Activated CD4-positive, alpha-beta T cell treated with anti-CD3 and anti-CD28 coated beads, Interleukin-2, Interleukin-6, amounts not matched to agents 100 ng/mL and 50 ng/mL, durations not matched to agents 16 hours and 8 hours (primary cell): ENCODE data around the gene RBM20.
"Not testable (repeated sequence)": the region's sequence is repeated elsewhere in the genome, so short reads cannot be mapped to it uniquely, and the experiment has no call there.

ENCODE experiments used
- DNase-seq: peaks from one replicate; pipeline ENCODE4 v3.0.0-alpha.2; 2020

RBM20 gene

DNA sequence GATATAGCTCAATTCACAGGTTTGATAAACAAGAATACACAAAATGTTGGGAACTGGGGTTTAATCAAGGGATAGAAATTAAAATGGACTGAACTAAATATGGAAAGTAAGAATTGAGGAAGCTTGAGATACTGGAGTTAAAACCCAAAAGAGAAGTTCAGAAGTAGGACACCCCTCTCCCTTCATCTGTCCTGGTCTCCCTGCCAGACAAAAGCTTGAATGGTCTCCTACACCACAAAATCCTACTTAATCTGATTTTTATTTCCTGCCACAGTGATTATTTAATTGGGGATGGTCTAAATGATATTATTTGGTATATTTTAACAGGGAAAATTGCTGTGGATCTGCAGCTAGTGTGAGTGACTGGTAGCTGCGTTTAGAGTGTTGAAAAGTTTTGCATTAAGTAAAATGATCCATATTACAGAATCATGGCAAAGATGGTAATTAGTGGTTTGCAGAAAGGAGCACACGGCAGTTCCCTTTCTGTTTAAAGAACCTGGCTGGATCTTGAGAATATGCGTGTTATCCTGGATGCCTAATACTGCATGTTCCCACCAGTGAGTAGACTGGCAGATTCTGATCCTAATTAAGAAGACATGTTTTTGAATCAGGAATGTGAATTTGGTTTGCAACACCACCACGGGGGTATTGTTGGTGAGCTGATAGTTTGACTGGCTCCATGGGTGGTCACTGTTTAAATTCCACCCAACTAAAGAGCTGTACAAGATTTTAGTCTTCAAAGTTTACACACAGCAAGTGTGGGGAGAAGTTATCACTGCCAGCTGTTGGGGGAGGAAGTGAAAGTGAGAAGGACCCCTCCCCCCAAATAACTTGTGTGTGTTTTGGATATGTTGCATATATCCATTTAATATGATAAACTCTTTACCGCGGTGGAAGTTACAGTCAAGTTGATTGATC lies 5.5 kb downstream of the RBM20 start:
- no peak for DNase-seq

DNA sequence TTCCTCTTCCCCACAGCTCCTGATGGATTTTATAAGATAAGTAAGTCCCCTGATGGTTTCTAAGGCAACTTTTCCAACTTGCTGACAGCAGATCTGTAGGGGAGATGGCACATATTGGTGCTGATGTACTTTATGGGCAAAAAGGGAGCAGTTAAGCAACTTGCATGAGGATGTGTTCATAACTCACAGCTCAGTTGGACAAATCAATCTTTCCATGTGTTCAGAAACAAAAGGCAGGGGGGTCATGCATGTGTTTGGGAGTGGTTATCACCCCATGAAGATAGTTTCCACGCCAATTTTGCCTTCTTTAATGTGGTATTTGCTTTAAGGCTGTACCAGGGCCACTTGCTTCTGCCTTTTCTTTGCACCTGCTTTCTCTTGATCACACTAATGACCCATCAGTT lies 6.1 kb downstream of the RBM20 start:
- DNase-seq, result no peak

DNA sequence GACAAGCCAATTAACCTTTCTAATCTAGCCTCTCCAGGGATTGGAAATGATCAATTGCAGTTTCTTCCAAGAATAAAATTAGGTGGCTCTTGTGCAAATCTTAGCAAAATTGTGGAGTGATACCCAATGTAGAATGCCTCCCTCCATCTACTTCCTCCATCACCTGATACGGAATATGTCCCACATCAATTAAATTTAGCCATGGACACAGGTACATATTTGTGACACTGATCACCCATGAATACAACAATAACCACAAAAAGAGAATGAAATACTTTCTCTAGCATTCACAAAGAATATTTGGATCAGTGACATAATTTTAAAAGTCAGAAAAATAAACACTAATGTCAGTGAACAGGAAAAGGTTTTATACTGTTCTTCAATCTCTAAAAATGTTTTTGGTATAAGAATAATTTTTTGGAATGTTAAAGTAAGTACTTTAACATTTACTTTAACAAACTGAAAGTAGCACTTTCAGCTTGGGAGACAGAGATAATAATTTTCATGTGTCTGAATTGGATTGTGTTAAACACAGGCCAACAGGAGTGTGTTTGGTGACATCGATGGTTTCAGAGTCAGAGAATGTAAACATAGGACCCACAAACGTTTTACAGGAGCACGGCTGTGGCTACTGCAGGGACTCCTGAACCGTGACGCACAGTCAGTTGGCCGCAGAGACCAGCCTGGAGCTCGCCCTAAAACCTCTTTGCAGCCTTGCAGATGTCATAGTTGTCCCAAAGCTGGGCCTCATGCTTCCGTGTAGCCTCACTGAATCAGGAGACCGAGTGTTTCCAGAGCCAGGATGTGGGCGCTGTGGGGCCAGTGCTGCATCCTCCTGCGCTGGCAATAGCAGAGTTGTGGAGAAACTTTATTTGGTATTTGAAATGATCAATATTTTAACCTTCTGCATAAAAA lies 7.2 kb downstream of the RBM20 start:
- DNase-seq, result peak; percentile 42

DNA sequence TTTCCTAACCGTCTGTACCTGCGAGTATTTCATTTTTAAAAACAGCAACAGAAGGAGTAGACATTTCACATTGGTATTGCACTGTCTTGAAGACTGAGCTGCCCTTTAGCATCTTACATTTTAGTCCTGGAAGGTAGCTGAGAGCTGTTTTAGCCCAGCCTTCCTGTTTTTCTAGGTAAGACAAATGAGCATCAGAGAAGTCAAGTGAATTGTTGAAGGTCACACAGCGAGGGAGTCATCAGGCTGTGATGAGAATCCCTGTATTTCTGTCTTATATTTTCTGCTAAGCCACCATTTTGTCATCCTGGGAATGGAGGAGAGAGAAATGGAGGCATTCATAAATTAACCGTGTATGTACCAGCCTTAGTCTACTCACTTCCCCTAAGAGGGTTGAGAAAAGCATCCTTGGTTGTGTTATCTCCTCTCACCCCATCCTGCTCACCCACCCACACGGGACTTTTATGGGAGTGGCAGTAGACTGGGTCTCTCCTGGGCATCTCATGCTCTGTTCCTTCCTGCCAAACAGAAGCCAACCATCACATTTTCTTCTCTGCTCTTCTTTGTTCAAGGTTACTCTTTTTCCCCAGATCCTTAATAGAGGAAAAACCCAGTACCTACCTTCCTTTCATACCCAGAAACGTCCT lies 8.5 kb downstream of the RBM20 start:
- no peak for DNase-seq

DNA sequence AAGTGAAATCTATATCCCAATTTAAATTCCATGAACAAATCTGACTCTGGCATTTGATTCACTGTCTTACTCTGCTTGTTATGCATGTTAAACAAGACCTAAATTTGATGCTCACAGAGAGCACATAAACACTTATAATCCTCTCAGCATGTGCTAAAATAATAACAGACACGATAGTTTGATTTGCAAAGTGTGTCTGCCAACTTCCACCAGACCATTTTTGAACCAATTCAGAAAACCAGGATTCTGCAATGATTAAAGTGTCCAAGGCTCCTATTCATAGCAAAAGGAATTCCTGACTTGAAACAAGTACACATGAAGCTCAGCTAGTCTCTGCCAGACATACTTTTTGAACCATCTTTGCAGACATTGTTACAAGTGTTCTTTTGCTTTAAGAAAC lies 11.2 kb downstream of the RBM20 start:
- DNase-seq, result no peak

DNA sequence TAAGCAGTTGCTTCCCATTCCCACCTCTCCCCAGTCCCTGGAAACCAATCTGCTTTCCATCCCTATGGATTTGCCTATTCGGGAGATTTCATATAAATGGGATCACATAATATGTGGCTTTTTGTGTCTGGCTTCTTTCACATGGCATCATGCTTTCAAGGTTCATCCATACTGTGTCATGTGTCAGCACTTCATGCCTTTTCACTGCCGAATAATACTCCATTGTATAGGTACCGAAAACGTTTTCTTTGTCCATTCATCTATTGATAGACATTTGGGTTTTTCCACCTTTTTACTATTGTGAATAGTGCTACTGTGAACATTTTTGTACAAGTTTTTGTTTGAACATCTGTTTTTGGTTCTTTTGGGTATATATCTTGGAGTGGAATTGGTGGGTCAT lies 12.5 kb downstream of the RBM20 start:
- no peak for DNase-seq

DNA sequence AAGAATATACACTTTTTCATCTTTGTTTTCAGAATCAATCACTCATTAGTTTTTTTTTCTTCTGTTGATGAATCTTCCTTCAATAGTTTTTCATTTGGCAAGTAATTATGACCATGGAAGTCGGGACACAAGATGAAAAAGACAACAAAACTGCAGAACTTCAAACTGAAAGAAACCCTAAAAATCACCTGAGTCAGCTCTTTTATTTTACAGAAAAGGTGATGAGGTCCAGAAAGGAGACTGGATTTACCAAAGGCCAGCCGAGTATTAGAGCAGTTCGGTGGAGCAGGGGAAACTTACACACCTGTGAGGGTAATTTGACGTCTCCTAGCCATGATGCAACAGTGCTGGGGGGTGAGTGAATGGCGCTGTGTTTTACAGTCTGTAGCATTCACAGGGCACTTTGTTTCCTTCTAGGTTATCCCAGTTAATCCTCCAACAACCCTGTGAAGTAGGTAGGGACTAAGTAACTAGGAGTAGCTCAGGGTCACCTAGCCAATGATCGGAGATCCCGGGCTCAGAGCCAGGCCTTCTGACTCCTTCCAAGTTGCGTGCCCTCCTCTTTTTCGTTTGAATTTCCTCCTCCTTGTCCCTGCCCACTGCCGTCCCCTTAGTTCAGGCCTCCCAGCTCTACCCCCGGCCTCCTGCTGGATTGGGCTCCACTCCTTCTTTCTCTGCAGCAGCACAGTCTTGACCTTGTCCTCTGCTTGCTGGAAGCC lies 14.0 kb downstream of the RBM20 start:
- no peak for DNase-seq

DNA sequence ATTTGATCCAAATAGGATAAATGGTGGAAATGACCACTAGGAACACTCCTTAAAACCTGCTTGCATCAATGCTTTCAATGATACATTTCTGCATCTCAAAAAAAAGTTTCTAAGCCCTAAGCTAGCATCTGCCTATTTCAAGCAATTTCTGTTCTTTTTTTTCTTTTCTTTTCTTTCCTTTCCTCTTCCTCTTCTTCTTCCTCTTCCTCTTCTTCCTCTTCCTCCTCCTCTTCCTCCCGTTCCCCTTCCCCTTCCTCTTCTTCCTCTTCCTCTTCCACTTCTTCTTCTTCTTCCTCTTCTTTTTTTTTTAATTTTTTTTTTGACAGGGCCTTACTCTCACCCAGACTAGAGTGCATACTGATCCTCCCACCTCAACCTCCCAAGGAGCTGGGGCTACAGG lies 15.4 kb downstream of the RBM20 start:
- no peak for DNase-seq

DNA sequence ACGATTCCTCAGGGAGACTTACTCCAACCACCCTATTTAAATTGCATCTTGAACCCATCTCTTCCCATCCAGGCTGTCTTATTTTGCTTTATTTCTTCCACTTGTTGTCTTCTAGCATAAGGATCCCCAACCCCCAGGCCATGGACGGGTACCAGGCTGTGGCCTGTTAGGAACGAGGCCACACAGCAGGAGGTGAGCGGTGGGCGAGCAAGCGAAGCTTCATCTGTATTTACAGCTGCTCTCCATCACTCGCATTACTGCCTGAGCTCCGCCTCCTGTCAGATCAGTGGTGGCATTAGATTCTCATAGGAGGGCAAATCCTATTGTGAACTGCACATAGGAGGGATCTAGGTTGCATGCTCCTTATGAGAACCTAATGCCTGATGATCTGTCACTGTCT lies 16.2 kb downstream of the RBM20 start:
- DNase-seq, result not testable (repeated sequence)

DNA sequence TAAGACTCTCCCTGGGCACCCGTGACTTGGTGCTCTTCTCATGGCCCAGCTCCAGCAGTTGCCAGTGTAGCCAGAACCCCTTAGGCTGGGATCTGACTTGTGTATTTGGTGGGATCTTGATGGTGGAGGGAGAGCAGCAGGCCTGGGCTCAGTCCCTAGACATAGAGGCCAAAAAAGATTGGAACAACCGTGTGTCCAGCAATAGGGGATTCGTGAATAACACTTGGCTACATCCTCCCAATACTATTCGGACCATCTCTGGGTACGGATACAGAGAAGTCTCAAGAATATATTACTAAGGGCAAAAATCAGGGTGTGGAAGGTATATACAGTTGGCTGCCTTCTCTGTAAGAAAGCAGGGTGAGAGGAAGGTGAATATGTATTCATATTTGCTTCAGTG lies 17.2 kb downstream of the RBM20 start:
- DNase-seq, result no peak

DNA sequence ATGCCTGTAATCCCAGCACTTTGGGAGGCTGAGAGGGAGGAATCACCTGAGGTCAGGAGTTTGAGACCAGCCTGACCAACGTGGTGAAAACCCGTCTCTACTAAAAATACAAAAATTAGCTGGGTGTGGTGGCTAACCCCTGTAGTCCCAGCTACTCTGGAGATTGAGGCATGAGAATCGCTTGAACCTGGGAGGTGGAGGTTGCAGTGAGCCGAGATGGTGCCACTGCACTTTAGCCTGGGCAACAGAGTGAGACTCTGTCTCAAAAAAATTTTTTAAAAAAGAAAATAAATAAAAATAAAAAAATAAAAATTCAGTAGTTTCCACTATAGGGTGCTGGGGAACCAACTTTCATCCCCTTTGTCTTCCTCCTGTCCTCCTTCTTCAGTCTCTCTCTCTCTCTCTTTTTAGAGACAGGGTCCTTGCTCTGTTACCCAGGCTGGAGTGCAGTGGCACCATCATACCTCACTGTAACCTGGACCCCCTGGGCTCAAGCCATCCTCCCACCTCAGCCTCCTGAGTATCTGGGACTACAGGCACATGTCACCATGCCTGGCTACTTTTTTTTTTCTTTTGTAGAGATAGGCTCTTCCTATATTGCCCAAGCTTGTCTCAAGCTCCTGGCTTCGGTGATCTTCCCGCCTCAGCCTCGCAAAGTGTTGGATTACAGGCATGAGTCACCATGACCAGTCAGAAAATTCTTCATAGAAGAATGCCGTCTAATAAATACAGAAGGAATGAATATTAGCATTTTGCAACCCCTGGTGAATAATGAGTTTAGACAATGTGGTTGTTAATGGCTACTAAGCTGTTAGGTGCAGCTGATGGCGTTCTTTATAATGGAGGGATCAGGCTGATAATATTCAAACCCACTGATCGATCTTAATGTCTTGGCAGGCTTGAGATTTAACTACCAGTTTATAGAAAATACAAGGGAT lies 20.6 kb downstream of the RBM20 start:
- DNase-seq, result no peak

DNA sequence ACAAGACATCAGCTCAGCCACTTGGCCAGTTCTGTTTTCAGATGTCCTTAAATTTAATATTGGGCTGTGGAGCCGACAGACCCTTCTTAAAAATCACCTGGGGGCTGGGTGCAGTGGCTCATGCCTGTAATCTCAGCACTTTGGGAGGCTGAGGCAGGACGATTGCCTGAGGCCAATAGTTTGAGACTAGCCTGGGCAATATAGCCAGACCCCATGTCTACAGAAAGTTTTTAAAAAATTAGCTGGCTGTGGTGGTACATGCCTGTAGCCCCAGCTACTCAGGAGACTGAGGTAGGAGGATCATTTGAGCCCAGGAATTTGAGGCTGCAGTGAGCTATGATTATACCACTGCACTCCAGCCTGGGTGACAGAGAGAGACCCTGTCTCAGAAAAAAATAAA lies 22.1 kb downstream of the RBM20 start:
- DNase-seq, result not testable (repeated sequence)

DNA sequence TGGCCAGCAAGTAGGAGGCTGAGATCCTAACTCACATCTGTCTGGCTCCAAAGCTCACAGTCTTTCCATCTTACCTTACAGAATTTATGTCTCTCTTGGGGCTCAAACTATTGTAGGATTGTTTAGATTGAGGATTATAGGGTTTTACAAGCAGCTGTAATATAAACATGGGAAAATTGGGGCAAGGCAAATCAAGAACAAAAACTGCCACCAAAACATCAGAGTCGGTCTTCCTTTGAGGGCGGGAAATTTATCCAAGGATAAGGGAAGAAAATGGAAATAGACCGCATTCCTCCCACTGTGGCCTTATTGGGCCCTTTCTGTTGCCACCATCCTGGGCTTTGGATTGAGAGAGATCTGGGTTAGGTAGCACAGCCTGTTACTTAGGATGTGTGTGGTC lies 22.5 kb downstream of the RBM20 start:
- no peak for DNase-seq

DNA sequence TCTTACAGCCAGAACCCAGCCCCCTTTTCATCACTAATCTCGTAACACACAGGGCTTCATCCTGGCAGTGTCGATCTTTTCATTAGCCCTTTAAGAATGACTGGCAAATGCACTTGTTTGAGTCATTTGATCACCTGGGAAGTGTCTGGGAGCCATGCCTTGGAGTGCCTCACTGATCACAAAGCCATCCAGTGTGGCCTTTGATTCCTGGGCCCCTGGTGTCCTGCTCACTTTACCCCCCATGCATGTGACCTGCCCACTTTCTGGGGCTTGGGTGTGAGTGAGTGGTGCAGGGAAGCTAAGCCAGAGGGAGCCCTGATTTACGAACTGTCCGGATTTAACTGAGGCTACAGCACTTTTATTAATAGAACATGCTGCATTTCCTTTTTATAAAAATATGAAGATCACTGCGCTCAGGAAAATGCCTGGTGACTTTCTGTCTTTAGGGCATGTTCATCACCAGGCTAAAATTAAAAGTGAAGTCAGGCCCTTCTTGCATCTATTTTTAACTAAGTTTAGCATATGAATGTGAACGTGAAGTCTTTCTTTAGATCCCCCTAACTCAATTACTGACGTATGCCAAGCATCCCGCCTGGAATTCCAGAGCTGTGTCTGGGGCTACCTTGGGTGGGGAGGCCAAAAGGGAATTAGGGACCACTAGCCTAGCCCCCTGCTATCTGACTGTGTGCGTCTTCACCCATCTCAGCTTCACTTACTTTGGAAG lies 23.6 kb downstream of the RBM20 start:
- no peak for DNase-seq

DNA sequence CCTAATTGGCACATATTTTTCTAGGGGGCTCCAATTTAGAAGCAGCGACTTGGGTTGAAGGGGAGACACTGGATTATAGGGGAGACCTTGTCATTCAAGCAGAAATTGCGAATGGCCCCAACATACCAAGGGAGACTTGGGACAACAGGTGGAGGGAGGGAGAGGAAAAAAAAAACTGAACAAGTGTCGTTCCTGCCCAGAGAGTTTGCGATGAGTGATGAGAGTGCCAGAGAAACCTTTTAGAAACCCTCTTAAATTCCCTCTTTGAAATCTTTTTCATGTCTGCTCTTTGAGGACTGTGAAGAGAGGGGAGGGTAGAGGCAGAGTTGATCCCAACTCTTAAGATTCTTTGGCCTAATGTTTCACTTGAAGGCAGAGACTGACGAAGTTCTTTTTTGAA lies 24.3 kb downstream of the RBM20 start:
- no peak for DNase-seq

DNA sequence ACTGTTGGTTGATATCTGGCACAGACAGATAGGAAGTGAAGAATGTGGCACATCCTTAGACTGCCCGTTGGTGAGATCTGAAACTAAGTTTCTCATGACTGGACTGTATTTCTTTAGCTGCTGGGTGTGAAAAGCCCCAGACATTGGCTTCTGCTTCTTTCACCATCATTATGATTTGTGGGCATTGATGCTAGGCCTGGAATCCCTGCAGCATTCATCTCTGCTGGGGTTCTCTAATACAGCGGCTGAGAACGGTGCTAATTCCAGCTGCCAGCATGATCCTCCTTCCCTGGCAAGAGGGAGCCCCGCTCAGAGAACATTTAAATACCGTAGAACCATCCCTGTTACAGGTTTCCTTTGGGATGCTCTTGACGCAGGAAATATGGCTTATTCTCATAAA lies 26.2 kb downstream of the RBM20 start:
- DNase-seq, result no peak

DNA sequence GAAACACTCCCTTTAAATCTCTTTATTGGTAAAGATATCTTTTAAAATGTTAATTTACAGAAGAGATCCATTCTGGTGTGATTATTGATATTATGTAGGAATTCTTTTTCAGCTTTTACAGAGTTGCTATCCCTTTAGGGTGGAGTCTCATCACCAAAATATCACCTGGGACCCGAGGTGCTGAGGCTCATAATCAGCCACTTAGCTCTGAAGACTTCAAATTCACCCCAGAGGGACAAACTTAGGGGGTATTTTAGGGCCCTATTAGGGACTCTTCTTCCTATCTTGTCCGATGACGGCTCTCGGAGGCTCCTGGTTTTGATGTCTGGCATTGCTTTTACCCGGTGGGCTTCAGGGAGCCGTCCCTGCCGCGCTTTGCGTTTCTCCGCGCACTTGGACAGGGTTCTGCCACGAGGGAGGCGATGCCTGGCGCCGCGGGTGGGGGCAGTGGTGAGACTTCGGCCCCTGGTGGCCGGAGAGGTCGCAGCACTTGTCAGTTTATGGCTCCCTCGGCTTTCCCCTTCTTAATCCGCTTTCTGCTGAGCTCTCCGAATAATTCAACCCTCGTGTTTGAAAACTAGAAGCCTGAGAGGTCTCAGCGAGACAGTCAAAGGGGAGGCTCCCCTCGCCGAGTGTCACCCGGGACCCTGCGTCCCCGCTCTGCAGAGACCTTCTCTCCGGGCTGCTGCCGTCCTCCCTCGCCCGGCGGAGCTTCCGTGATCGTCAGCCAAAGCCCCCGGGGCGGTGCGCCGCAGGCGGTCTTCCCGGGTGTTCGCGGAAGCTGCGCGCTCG lies 27.8 kb downstream of the RBM20 start:
- DNase-seq, result peak; percentile 79

DNA sequence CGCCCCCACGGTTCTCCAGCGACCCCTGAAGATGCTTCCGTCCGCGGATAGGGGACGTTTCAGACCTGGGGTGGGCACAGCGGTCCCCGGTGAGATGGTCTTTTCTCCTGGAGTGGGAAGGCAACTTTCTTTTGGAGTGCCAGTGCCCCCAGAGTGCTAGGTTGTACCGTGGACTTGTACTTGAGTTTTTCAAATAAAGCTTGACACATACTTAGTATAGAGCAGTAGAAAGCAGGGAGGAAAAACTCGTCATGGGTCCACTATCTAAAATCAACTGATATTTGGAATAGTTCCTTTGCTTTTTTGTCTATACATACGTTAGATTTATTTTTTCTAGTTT lies 28.4 kb downstream of the RBM20 start:
- no peak for DNase-seq

DNA sequence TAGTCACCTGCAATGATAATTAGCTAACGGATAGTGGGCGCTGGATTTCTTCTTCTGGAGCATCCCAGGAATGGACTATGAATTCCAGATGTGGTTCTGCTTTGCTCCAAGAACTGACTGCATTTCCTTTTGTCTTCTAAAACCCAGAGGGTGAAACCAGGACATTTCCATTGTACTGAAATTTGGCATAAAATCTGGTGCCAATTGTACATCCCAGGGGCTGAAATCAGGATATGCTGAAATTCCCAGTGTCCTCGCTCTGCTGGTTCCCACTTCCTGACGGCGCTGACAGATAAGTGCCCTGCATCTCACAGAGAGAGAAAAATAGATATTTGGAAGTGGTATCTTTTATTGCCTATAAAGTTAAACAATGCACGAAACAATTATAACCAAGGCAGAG lies 31.9 kb downstream of the RBM20 start:
- DNase-seq, result no peak
